GM08714 (cell line): Measurements from ENCODE around the gene LIMS1.
"Not testable (repeated sequence)": the region's sequence is repeated elsewhere in the genome, so short reads cannot be mapped to it uniquely, and the experiment has no call there.

Source experiments
- H3K4me3 ChIP-seq: fragments of 200-500 bp; sonication (Bioruptor generic); 2 replicates; pipeline ENCODE4 v1.5.1; 2014; ENCODE audit warnings: mild to moderate bottlenecking, low read length, inconsistent platforms
- ZNF274 ChIP-seq: IDR thresholded peaks from 2 replicates; pipeline ENCODE4 v1.6.1; 2012; ENCODE audit warnings: mild to moderate bottlenecking, low read depth, low read length

The LIMS1 gene

GRCh38 chr2:108664979-108665378 lies 130.7 kb downstream of the LIMS1 start:
- H3K4me3 ChIP-seq: not testable (repeated sequence)

- not testable (repeated sequence) for H3K4me3 ChIP-seq
These were observed 131.7 kb downstream of the LIMS1 start for GRCh38 chr2:108665975-108666374.

DNA sequence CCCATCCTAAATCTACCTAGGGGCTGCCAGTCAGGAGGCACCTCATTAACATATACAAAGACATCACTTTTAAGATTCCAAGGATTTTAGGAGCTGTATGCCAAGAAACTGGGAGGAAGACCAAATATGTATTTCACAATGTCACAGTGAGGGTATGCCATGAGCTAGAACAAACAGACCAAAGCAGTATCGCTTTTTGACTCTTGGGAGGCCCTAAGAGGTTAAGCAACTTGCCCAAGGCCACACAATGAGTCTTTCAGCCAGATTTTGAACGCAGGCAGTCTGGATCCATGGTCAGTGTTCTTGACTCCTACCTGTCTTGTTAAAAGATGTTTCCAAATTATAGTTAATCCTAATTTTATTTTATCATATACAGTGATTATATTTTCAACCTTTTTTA lies 132.9 kb downstream of the LIMS1 start:
- not testable (repeated sequence) for H3K4me3 ChIP-seq

DNA sequence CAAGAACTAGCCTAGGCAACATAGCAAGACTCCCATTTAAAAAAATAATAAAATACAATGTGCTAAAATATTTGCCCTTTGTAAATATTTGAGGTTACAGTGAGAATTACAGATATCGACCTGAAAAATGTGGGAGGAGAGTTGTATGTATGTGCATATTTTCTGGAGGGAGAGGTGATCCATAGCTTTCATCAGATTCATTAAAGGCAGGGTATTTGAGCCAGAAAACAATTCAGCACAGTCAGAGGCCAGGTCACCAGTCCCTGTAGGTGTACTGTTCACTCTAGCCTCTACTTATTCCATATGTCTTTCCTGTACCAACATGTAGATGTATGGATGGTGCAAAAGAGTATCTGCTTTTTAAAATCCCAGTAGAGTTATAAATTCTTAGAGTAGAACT lies 136.0 kb downstream of the LIMS1 start:
- not testable (repeated sequence) for H3K4me3 ChIP-seq

GRCh38 chr2:108672200-108672805 lies 138.0 kb downstream of the LIMS1 start:
- H3K4me3 ChIP-seq: not testable (repeated sequence)

DNA sequence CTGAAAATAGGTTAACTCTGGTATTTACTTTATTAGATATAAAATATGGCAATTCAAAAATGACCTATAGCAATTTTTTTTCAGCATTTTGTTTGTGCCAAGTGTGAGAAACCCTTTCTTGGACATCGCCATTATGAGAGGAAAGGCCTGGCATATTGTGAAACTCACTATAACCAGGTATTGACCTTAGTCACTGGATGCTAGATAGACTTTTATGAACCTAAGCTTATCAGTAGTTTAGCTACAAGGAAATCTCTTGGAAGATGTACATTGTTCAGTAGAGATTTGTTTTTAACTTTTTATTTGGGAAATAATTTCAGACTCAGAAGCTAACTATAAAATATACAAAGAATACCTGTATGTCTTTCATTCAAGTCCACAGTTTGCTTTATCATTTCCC lies 142.3 kb downstream of the LIMS1 start:
- H3K4me3 ChIP-seq: not testable (repeated sequence)

GRCh38 chr2:108677239-108677744 lies 143.0 kb downstream of the LIMS1 start:
- H3K4me3 ChIP-seq: not testable (repeated sequence)

DNA sequence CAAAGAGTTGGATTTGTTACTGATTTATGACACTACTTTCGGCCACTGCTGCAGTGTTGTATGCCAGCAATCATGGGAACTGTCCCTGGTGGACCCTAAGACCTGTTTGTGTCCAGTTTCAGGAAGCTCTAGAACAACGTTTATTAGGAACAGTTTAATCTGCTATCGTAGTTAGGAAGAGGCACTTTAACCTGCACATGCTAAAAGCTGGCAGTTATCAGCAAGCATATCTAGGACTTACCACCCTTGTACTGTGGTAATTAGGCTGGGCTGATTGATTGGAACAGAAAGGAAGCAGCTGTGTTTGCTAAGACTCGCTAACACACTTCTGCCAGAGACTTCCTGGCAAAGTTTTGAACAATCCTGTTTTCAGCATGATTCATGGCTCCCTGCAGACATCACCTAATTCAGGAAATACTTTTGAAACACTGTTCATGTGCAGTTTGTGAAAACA lies 144.0 kb downstream of the LIMS1 start:
- H3K4me3 ChIP-seq: not testable (repeated sequence)

DNA sequence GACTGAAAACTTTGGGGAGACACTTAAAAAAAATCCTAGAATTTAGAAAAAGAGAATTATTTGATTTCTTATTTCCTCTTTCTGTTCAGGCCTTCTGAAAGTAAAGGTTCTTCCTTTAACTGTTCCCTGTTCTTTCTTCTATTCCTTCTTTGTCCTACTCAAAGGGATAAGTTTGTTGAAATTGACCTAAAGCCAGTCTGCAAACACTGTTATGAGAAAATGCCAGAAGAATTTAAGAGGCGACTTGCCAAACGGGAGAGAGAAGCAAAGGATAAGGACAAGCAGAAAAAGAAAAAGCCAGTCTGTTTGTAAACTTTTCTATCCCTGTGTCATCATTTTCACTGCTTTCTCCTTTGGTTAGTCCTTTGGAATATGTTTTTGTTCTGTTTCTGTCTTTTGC lies 146.5 kb downstream of the LIMS1 start:
- not testable (repeated sequence) for H3K4me3 ChIP-seq

- H3K4me3 ChIP-seq: not testable (repeated sequence)
These were observed 154.8 kb downstream of the LIMS1 start for GRCh38 chr2:108688818-108689756.

GRCh38 chr2:108690001-108690400 lies 155.7 kb downstream of the LIMS1 start:
- not testable (repeated sequence) for H3K4me3 ChIP-seq

DNA sequence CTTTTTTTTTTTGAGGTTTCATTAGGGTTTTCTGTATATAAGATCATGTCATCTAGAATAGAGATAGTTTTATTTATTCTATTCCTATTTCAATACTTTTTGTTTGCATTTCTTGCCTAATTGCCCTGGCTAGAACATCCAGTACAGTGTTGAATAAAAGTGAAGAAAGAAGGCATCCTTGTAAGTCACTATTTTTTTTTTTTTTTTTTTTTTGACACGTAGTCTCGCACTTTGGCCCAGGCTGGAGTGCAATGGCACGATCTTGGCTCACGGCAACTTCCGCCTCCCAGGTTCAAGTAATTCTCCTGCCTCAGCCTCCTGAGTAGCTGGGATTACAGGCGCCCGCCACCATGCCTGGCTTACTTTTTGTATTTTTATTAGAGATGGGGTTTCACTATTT lies 157.2 kb downstream of the LIMS1 start:
- H3K4me3 ChIP-seq: no peak overlapping the region
- no peak for TF ChIP-seq ZNF274

DNA sequence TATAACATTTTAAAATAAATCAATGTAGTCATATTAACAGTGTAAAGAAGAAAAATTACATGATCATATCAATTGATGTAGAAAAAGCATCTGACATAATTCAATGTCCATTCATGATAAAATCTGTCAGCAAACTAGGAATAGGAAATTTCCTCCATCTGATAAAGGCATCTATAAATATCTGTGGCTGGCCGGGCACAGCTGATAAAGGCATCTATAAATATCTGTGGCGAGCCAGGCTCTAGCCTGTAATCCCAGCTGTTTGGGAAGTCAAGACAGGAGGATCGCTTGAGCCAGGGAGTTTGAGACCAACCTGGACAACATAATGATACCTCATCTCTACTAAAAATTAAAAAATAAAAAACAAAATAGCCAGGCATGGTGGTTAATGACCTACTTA lies 166.9 kb downstream of the LIMS1 start:
- no peak overlapping the region for H3K4me3 ChIP-seq
- TF ChIP-seq ZNF274: no peak

- TF ChIP-seq ZNF274: no peak
- no peak overlapping the region for H3K4me3 ChIP-seq
These were observed 167.5 kb downstream of the LIMS1 start for GRCh38 chr2:108701806-108702205.

DNA sequence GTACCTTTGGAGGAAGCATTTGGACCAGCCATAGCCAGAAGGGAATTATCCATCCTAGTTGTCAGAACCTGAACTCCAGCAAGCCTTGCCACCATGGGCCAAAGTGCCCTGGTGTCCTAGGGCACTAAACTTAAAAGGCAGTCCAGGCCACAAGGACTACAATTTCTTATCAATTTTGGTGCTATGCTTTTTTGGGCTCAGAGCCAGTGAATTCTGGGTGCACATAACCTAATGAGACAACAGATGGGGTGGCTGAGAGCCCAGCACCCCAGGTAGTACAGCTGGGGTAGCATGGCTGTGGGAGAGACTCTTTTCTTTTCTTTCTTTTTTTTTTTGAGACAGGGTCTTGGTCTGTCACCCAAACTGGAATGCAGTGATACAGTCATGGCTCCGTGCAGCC lies 170.6 kb downstream of the LIMS1 start:
- H3K4me3 ChIP-seq: no peak overlapping the region
- no peak for TF ChIP-seq ZNF274

DNA sequence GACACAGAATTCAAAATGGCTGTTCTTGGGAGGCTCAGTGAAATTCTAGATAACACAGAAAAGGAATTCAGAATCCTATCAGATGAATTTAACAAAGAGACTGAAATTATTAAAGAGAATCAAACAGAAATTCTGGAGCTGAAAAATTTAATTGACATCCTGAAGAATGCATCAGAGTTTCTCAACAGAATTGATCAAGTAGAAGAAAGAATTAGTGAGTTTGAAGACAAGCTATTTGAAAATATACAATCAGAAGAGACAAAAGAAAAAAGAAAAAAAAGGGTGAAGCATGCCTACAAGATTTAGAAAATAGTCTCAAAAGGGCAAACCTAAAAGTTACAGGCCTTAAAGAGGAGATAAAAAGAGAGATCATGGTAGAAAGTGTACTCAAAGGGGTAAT lies 173.0 kb downstream of the LIMS1 start:
- H3K4me3 ChIP-seq: no peak overlapping the region

GRCh38 chr2:108716971-108717370 lies 182.7 kb downstream of the LIMS1 start:
- H3K4me3 ChIP-seq: not testable (repeated sequence)

More for the DNA sequence above, 173.0 kb downstream of the LIMS1 start:
- TF ChIP-seq ZNF274: no peak
